Glomerular visceral epithelial cell (primary cell): Measurements from ENCODE around the gene OSBPL8.

Experiments
- DNase-seq: peaks from one replicate; pipeline ENCODE4 v3.0.0-alpha.2; 2016; ENCODE audit errors: extremely low spot score

OSBPL8 gene

GRCh38 chr12:76310110-76310509, 249.5 kb downstream of the OSBPL8 start:
- DNase-seq, result peak; percentile 46

- no peak for DNase-seq
Measured at GRCh38 chr12:76308866-76309265, 250.7 kb downstream of the OSBPL8 start.

DNA sequence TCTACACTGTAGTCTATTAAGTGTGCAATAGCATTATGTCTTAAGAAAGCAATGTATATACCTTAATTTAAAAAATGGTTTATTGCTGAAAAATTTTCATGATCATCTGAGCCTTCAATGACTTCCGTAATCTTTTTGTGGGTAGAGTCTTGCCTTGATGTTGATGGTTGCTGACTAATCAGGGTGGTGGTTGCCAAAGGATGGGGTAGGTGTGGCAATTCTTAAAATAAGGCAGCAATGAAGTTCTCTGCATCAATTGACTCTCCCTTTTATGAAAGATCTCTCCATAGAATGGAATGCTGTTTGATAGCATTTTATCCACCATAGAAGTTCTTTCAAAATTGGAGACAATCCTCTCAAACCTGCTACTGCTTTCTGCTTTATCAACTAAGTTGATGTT, 252.5 kb downstream of the OSBPL8 start:
- no peak for DNase-seq

GRCh38 chr12:76303989-76304460, 255.5 kb downstream of the OSBPL8 start:
- peak; percentile 6 for DNase-seq

- peak; percentile 4 for DNase-seq
Measured at GRCh38 chr12:76303365-76303764, 256.2 kb downstream of the OSBPL8 start.
